Measurements from ENCODE around the gene ASB2.

DNA sequence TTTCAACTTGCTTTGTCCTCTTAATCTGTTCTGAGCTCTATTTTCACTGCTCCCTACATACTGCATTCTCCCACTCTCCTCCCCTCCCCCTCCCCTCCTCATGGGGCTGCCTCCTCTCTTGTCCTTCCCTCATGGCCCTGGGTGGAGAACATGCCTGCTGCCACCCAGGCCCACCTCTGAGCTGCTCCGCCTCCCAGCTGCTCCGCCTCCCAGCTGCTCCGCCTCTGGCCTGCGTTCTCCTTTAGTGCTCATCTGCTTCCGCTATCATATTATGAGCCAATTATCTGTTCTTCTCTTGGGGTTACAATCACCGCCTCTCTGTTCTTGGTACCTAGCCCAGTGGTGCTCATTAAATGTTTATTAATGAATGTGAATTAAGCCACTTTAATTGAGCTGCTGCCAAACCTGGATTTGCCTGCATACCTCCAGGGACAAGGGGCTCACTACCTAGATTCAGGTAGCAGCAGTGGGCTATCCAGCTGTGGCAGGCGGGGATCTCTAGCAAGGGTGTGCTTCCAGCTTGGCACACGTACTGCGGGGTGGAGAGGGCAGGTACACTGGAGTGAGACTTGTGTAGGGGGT is 81.3 kb downstream of the ASB2 start:
- TF ChIP-seq EP300 (IDR thresholded peaks at IDR 0.05; ENCODE audit: borderline replicate concordance in 1 of 2, low read depth in 1 of 2, low read length in 1 of 2) (no peak), NRF1 (IDR thresholded peaks at IDR 0.05; ENCODE audit: low read depth, low read length) (no peak), POLR2AphosphoS5 (IDR thresholded peaks at IDR 0.05; ENCODE audit: low read depth, low read length) (no peak), TEAD4 (IDR thresholded peaks at IDR 0.05; ENCODE audit: borderline replicate concordance, insufficient read depth) (no peak), MXI1 (IDR thresholded peaks at IDR 0.05; ENCODE audit: low read depth, low read length) (peak; percentile 62; the same call in 1 of the 2 replicates), PBX3 (IDR thresholded peaks at IDR 0.05) (no peak), EZH2phosphoT487 (IDR thresholded peaks at IDR 0.05; ENCODE audit: borderline replicate concordance, low read depth) (no peak), RAD21 (IDR thresholded peaks at IDR 0.05; ENCODE audit: low read length) (no peak), FOXM1 (IDR thresholded peaks at IDR 0.05; ENCODE audit: low read depth) (no peak)
- TF ChIP-seq, protein P1, sequence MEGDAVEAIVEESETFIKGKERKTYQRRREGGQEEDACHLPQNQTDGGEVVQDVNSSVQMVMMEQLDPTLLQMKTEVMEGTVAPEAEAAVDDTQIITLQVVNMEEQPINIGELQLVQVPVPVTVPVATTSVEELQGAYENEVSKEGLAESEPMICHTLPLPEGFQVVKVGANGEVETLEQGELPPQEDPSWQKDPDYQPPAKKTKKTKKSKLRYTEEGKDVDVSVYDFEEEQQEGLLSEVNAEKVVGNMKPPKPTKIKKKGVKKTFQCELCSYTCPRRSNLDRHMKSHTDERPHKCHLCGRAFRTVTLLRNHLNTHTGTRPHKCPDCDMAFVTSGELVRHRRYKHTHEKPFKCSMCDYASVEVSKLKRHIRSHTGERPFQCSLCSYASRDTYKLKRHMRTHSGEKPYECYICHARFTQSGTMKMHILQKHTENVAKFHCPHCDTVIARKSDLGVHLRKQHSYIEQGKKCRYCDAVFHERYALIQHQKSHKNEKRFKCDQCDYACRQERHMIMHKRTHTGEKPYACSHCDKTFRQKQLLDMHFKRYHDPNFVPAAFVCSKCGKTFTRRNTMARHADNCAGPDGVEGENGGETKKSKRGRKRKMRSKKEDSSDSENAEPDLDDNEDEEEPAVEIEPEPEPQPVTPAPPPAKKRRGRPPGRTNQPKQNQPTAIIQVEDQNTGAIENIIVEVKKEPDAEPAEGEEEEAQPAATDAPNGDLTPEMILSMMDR (IDR thresholded peaks at IDR 0.05), result no peak
- TF ChIP-seq, protein P2, sequence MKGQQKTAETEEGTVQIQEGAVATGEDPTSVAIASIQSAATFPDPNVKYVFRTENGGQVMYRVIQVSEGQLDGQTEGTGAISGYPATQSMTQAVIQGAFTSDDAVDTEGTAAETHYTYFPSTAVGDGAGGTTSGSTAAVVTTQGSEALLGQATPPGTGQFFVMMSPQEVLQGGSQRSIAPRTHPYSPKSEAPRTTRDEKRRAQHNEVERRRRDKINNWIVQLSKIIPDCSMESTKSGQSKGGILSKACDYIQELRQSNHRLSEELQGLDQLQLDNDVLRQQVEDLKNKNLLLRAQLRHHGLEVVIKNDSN (IDR thresholded peaks at IDR 0.05; ENCODE audit: borderline replicate concordance, low read depth), result no peak

Data from SK-N-SH (cell line).